PC-3 (cell line): ENCODE results near the gene NADK. TPM values are rescaled to one million over a fixed set of nuclear protein-coding genes. Genes with fewer than 3 reads are reported as not detected.

ENCODE experiments used
- ATAC-seq: fragments of 200-7000 bp; cut with Tn5 transposase; 2 replicates; pipeline ENCODE4 v1.9.1; 2020; ENCODE audit warnings: mild to moderate bottlenecking, moderate library complexity
- Bru-seq: library from RNA; stranded (reverse); fragments of 400-500 nt; gene quantifications from one replicate; lab custom pipeline; 2021; lab: Mats Ljungman, UMichigan
- BruChase-seq, 2 experiments: library from RNA; stranded (reverse); fragments of 400-500 nt; gene quantifications; one replicate each; lab custom pipeline; 2021; lab: Mats Ljungman, UMichigan
- BruUV-seq: library from RNA; stranded (reverse); fragments of 400-500 nt; replicated peaks from 2 replicates; lab custom pipeline; 2021; lab: Mats Ljungman, UMichigan
- CTCF ChIA-PET: fragments of 300-600 bp; sonication (Branson Sonifier 250); formaldehyde crosslinking; loops from one replicate; lab custom pipeline; 2022; ENCODE audit warnings: antibody characterized with exemption; lab: Charles Lee
- POLR2A ChIA-PET: fragments of 300-600 bp; sonication (Branson Sonifier 250); formaldehyde crosslinking; loops from one replicate; lab custom pipeline; 2022; ENCODE audit warnings: antibody characterized with exemption; ENCODE audit not compliant: unreplicated experiment; lab: Charles Lee
- DNase-seq: peaks from one replicate; pipeline ENCODE4 v3.0.0-alpha.2; 2015
- H2AFZ ChIP-seq: fragments of 300-600 bp; sonication (generic); 2 replicates; pipeline ENCODE4 v1.6.0; 2016; ENCODE audit warnings: antibody characterized with exemption, low read length
- H3F3A ChIP-seq: fragments of 300-600 bp; sonication (generic); one replicate; pipeline ENCODE4 v1.6.0; 2017; ENCODE audit warnings: antibody characterized with exemption, low read length, control low read depth, mild to moderate bottlenecking; ENCODE audit not compliant: unreplicated experiment
- H3K27ac ChIP-seq: fragments of 300-600 bp; sonication (generic); 2 replicates; pipeline ENCODE4 v1.5.1; 2016; ENCODE audit warnings: mild to moderate bottlenecking, low read length
- H3K27me3 ChIP-seq: fragments of 300-600 bp; sonication (generic); 2 replicates; pipeline ENCODE4 v1.6.1; 2016; ENCODE audit warnings: low read length, mixed read lengths
- H3K36me3 ChIP-seq: fragments of 300-600 bp; sonication (generic); 2 replicates; pipeline ENCODE4 v1.6.1; 2016; ENCODE audit warnings: low read depth, mixed run types, low read length, mixed read lengths
- H3K4me1 ChIP-seq: fragments of 300-600 bp; sonication (generic); 2 replicates; pipeline ENCODE4 v1.5.1; 2016; ENCODE audit warnings: low read length; ENCODE audit not compliant: insufficient read depth
- H3K4me2 ChIP-seq: fragments of 300-600 bp; sonication (generic); 2 replicates; pipeline ENCODE4 v1.6.0; 2016; ENCODE audit warnings: low read length
- H3K4me3 ChIP-seq: fragments of 300-600 bp; sonication (generic); 2 replicates; pipeline ENCODE4 v1.5.1; 2016; ENCODE audit warnings: mild to moderate bottlenecking, low read length, mixed read lengths
- H3K79me2 ChIP-seq: fragments of 300-600 bp; sonication (generic); 2 replicates; pipeline ENCODE4 v1.6.1; 2017; ENCODE audit warnings: low read length, mixed read lengths
- H3K9ac ChIP-seq: fragments of 300-600 bp; sonication (generic); 2 replicates; pipeline ENCODE4 v1.6.0; 2016; ENCODE audit warnings: mild to moderate bottlenecking, low read length
- H3K9me2 ChIP-seq: fragments of 300-600 bp; sonication (generic); replicated peaks from 2 replicates; pipeline ENCODE4 v1.6.1; 2016; ENCODE audit warnings: mixed run types, low read length, mixed read lengths
- H3K9me3 ChIP-seq: fragments of 300-600 bp; sonication (generic); 2 replicates; pipeline ENCODE4 v1.6.1; 2016; ENCODE audit warnings: low read length, mixed read lengths
- H4K20me1 ChIP-seq: fragments of 300-600 bp; sonication (generic); 2 replicates; pipeline ENCODE4 v1.6.1; 2016; ENCODE audit warnings: low read length, mixed read lengths
- CTCF ChIP-seq: fragments of 300-600 bp; sonication (generic); conservative IDR thresholded peaks from 2 replicates; pipeline ENCODE4 v1.5.1; 2017; ENCODE audit warnings: antibody characterized with exemption, low read depth, mild to moderate bottlenecking, low read length
- EZH2 ChIP-seq: fragments of 300-600 bp; sonication (generic); IDR thresholded peaks from one replicate; pipeline ENCODE4 v1.6.1; 2017; ENCODE audit warnings: antibody characterized with exemption, mild to moderate bottlenecking, low read length; ENCODE audit not compliant: unreplicated experiment
- EZH2phosphoT487 ChIP-seq: fragments of 300-600 bp; sonication (generic); IDR thresholded peaks from 2 replicates; pipeline ENCODE4 v1.6.1; 2018; ENCODE audit warnings: mild to moderate bottlenecking, antibody characterized with exemption, low read length, borderline replicate concordance
- intact Hi-C: fragments of 100-400 bp; cut with micrococcal nuclease; formaldehyde crosslinking; loops from 2 replicates; pipeline ENCODE4 v1.9.0; 2023
- long read RNA-seq: library from polyadenylated mRNA; unstranded; transcript quantifications from one replicate; pipeline ENCODE4 v2.0.0, GENCODE V29; 2021; ENCODE audit not compliant: unreplicated experiment
- total RNA-seq: library from RNA; depleted of rRNA; stranded (reverse); fragments of >200 nt; gene quantifications from 2 replicates; pipeline ENCODE4 v1.2.3, GENCODE V29; 2014; rRNA removed

NADK gene
- total RNA-seq (130 and 165 TPM in 2 replicates), Bru-seq, nascent RNA (percentile 81 among the genes with signal in this experiment), BruChase-seq, experiment 1, labeled RNA remaining after a 6-hour chase (percentile 92 among the genes with signal in this experiment), BruChase-seq, experiment 2, labeled RNA remaining after a 2-hour chase (percentile 91 among the genes with signal in this experiment)
- long read RNA-seq, transcript NADK-201 (12 exons, 3,235 nt) = major isoform, 137 of 287 reads
- long read RNA-seq, partial matches to known transcripts = 46 of 287 reads
- long read RNA-seq, other reads (novel, unspliced or antisense) = 95 of 287 reads

GRCh38 chr1:1777950-1778662 is at the start of gene NADK:
Gene NADK (minus strand): TSS chr1:1778470. CDS start chr1:1765406, 13,064 bp downstream.
- no TSS peak for BruUV-seq
- Histone ChIP-seq H3K36me3 (peaks cover 5% of the 10 kb centered on the region), H3K9me3 (no peaks in the 10 kb centered on the region), H3K4me2 (peak within 1 kb of the TSS; percentile 99), H3K27ac (peak within 1 kb of the TSS; percentile 78), H3K79me2 (peaks cover 50% of the 10 kb centered on the region), H3K9ac (peak within 1 kb of the TSS; percentile 98), H2AFZ (peak within 1 kb of the TSS; percentile 72), H3K4me1 (peaks cover 44% of the 10 kb centered on the region), H3K27me3 (no peaks in the 10 kb centered on the region), H4K20me1 (peaks cover 22% of the 10 kb centered on the region), H3F3A (no peaks in the 10 kb centered on the region), H3K4me3 (peak within 1 kb of the TSS; percentile 97), H3K9me2 (no peaks in the 10 kb centered on the region)
- DNase-seq (peak; percentile 90), ATAC-seq (peak; percentile 48)
- intact Hi-C loops = loop anchor here (2.0 kb wide), 1 partner anchor 15 kb away; no protein-coding TSS in a partner anchor
- no peak for TF ChIP-seq EZH2
- TF ChIP-seq EZH2phosphoT487 = no peak
- CTCF ChIA-PET = interaction anchor here (0.6 to 1.0 kb wide), 3 partner anchors 81 to 131 kb away, joined by 3 to 8 read pairs (median 4); no protein-coding TSS in a partner anchor
- POLR2A ChIA-PET = no interaction called here

- intact Hi-C loops = no loop called here
- peak; percentile 21 for ATAC-seq
Measured at GRCh38 chr1:1827089-1827848, 49.0 kb upstream of the NADK start.

More at GRCh38 chr1:1827089-1827848, 49.0 kb upstream of the NADK start:
- ChIA-PET CTCF (no interaction called here), POLR2A (no interaction called here)
- Histone ChIP-seq H3K9me2 (no peaks in the 10 kb centered on the region), H3K4me3 (no peak overlapping the region), H3K27ac (no peak overlapping the region), H3K9ac (no peak overlapping the region), H3K27me3 (no peaks in the 10 kb centered on the region), H2AFZ (no peak overlapping the region), H3K4me1 (no peaks in the 10 kb centered on the region), H3K79me2 (peaks cover 49% of the 10 kb centered on the region), H3F3A (no peaks in the 10 kb centered on the region), H3K9me3 (no peaks in the 10 kb centered on the region), H4K20me1 (peaks cover 20% of the 10 kb centered on the region), H3K36me3 (peaks cover 45% of the 10 kb centered on the region), H3K4me2 (no peak overlapping the region)
- TF ChIP-seq EZH2phosphoT487 (no peak), CTCF (no peak), EZH2 (no peak)
- BruUV-seq = no TSS peak
- DNase-seq = no peak
